OCI-LY1 (cell line): ENCODE data around the gene SLC12A8.

Experiments
- H2AFZ ChIP-seq: fragments of 200-600 bp; sonication (generic), shearing (Covaris generic); 2 replicates; pipeline ENCODE4 v1.6.0; 2014; ENCODE audit warnings: antibody characterized with exemption, mild to moderate bottlenecking, low read length
- H3F3A ChIP-seq: fragments of 200-600 bp; sonication (generic), shearing (Covaris generic); 2 replicates; pipeline ENCODE4 v1.6.0; 2014; ENCODE audit warnings: mild to moderate bottlenecking, antibody characterized with exemption, low read length, moderate library complexity; ENCODE audit not compliant: insufficient read depth
- H3K27ac ChIP-seq: fragments of 200-600 bp; sonication (generic); 2 replicates; pipeline ENCODE4 v1.5.1; 2014; ENCODE audit warnings: low read length, mixed run types, mild to moderate bottlenecking, low read depth; ENCODE audit not compliant: poor library complexity, severe bottlenecking
- H3K27me3 ChIP-seq: fragments of 200-600 bp; sonication (generic); 2 replicates; pipeline ENCODE4 v1.6.0; 2014; ENCODE audit warnings: antibody characterized with exemption, mild to moderate bottlenecking, low read length, moderate library complexity; ENCODE audit not compliant: insufficient read depth
- H3K36me3 ChIP-seq: fragments of 200-600 bp; sonication (generic); 2 replicates; pipeline ENCODE4 v1.6.1; 2014; ENCODE audit warnings: mild to moderate bottlenecking, antibody characterized with exemption, low read length, moderate library complexity, mixed read lengths; ENCODE audit not compliant: insufficient read depth
- H3K4me1 ChIP-seq: fragments of 200-600 bp; sonication (generic); 2 replicates; pipeline ENCODE4 v1.5.1; 2014; ENCODE audit warnings: mild to moderate bottlenecking, low read length, moderate library complexity; ENCODE audit not compliant: insufficient read depth, severe bottlenecking
- H3K4me2 ChIP-seq: fragments of 200-600 bp; sonication (generic), shearing (Covaris generic); 2 replicates; pipeline ENCODE4 v1.6.1; 2014; ENCODE audit warnings: low read length
- H3K4me3 ChIP-seq: fragments of 200-600 bp; sonication (generic); 2 replicates; pipeline ENCODE4 v1.5.1; 2014; ENCODE audit warnings: low read length, low read depth, mild to moderate bottlenecking, mixed read lengths; ENCODE audit not compliant: poor library complexity, severe bottlenecking
- H3K79me2 ChIP-seq: fragments of 200-600 bp; shearing (Covaris generic); 2 replicates; pipeline ENCODE4 v1.6.1; 2016; ENCODE audit warnings: mixed run types, low read length, mixed read lengths; ENCODE audit not compliant: insufficient read depth
- H3K9ac ChIP-seq: fragments of 200-600 bp; sonication (generic), shearing (Covaris generic); 2 replicates; pipeline ENCODE4 v1.6.1; 2014; ENCODE audit warnings: mild to moderate bottlenecking, low read length, mixed read lengths
- H3K9me2 ChIP-seq: fragments of 200-600 bp; sonication (generic), shearing (Covaris generic); 2 replicates; pipeline ENCODE4 v1.6.1; 2014; ENCODE audit warnings: low read depth, mild to moderate bottlenecking, low read length, mixed read lengths
- H3K9me3 ChIP-seq: fragments of 200-600 bp; shearing (Covaris generic); 2 replicates; pipeline ENCODE4 v1.6.1; 2014; ENCODE audit warnings: low read length, mixed read lengths
- H4K20me1 ChIP-seq: fragments of 200-600 bp; sonication (generic), shearing (Covaris generic); 2 replicates; pipeline ENCODE4 v1.6.0; 2016; ENCODE audit warnings: mild to moderate bottlenecking, low read length; ENCODE audit not compliant: insufficient read depth
- EZH2 ChIP-seq: fragments of 200-600 bp; sonication (generic), shearing (Covaris generic); IDR thresholded peaks from 2 replicates; pipeline ENCODE4 v1.8.0; 2017; ENCODE audit warnings: borderline replicate concordance, mixed run types, mild to moderate bottlenecking, antibody characterized with exemption, low read length, moderate library complexity, mixed read lengths
- TF ChIP-seq, protein P1 (sequence below): fragments of 200-600 bp; sonication (generic), shearing (Covaris generic); IDR thresholded peaks from 2 replicates; pipeline ENCODE4 v1.5.1; 2017; ENCODE audit warnings: mild to moderate bottlenecking, antibody characterized with exemption, low read length, moderate library complexity, mixed read lengths

SLC12A8 gene

DNA sequence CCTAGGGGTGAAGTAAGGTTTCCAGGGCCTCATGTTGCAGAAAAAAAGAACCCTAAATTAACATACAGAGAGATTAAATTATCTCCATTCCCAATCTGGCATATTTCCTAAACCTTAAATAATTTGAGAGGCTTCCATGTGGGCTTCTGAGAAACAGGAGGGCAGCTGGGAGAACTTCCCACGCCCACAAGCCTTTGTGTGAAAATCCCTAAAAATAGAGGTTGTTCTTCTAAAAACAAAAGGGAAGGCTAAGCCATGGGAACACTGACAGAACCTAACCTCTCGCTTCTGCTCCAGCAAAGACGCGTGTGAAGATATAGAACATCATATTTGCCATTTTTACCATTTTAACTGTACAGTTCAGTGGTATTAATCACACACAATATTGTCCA is 812 bp upstream of the SLC12A8 start:
- Histone ChIP-seq H3F3A (no peaks in the 10 kb centered on the region), H3K9me2 (no peaks in the 10 kb centered on the region), H3K27ac (no peak overlapping the region), H3K4me3 (no peak overlapping the region), H3K4me2 (no peak overlapping the region), H3K4me1 (peaks cover 4% of the 10 kb centered on the region), H2AFZ (no peak overlapping the region), H4K20me1 (no peaks in the 10 kb centered on the region), H3K9me3 (no peaks in the 10 kb centered on the region), H3K9ac (no peak overlapping the region), H3K27me3 (peaks cover 10% of the 10 kb centered on the region; the same call in 1 of the 2 replicates), H3K36me3 (no peaks in the 10 kb centered on the region), H3K79me2 (no peaks in the 10 kb centered on the region)
- TF ChIP-seq, protein P1, sequence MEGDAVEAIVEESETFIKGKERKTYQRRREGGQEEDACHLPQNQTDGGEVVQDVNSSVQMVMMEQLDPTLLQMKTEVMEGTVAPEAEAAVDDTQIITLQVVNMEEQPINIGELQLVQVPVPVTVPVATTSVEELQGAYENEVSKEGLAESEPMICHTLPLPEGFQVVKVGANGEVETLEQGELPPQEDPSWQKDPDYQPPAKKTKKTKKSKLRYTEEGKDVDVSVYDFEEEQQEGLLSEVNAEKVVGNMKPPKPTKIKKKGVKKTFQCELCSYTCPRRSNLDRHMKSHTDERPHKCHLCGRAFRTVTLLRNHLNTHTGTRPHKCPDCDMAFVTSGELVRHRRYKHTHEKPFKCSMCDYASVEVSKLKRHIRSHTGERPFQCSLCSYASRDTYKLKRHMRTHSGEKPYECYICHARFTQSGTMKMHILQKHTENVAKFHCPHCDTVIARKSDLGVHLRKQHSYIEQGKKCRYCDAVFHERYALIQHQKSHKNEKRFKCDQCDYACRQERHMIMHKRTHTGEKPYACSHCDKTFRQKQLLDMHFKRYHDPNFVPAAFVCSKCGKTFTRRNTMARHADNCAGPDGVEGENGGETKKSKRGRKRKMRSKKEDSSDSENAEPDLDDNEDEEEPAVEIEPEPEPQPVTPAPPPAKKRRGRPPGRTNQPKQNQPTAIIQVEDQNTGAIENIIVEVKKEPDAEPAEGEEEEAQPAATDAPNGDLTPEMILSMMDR: no peak
- no peak for TF ChIP-seq EZH2

DNA sequence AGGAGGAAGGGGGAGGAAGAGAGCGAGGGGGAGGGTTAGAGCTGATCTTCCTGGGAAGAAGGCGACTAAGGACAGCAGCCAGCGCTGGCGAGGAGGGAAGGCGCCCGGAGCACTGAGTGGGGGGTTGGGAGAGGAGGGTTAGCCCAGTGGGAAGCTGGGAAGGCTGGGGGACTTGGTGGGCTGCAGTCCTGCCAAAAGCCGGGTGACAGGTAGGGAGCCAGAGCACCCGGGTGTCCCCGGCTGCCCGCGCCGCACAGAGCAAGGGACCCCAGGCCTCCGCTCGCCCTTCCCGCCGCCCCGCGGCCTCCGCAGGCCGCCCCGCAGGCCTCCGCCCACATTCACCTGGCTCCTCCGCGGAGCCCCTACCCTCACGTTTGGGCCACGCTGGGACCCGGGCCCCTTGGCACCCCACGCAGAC is 448 bp downstream of the SLC12A8 start:
- H3K36me3 ChIP-seq: no peaks in the 10 kb centered on the region
- H3K4me2 ChIP-seq: no peak overlapping the region
- no peaks in the 10 kb centered on the region for H3K9me2 ChIP-seq
- no peak overlapping the region for H3K27ac ChIP-seq
- H4K20me1 ChIP-seq: no peaks in the 10 kb centered on the region
- no peaks in the 10 kb centered on the region for H3K9me3 ChIP-seq
- H3K9ac ChIP-seq: no peak overlapping the region
- peaks cover 4% of the 10 kb centered on the region for H3K4me1 ChIP-seq
- H3K27me3 ChIP-seq: peaks cover 10% of the 10 kb centered on the region; the same call in 1 of the 2 replicates
- H3K4me3 ChIP-seq: no peak overlapping the region
- H3K79me2 ChIP-seq: no peaks in the 10 kb centered on the region
- no peaks in the 10 kb centered on the region for H3F3A ChIP-seq
- H2AFZ ChIP-seq: no peak overlapping the region
- TF ChIP-seq, protein P1: no peak
- no peak for TF ChIP-seq EZH2

DNA sequence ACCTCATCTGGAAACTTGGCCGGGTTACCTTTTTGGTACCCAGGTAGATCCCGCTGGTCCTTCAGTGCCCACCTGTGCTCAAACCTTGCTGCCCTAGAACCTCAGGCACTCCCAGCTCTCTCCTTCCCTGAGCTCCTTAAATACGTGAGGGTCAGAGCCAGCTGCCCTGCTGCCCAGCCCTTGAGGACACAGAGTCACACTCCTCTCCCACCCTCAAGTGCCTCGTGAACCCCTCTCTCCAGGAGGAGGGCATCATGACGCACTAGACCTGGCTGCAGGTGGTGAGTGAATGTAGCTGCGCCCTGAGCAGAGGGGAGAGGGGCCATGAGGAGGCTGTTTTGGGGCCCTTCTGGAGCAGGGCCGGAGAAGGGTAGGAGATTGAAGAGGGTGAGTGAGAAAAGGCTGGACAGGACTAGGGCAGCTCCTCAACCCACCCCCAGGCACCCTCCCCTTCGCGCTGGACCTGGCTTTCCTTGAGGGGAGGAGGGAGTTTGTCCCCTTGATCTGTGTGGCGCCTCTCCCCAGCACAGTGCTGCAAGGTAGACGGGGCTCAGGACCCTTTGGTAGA is 941 bp downstream of the SLC12A8 start:
- Histone ChIP-seq H3K9me2 (no peaks in the 10 kb centered on the region), H3K27ac (no peak overlapping the region), H3K79me2 (no peaks in the 10 kb centered on the region), H3K9ac (no peak overlapping the region), H3K4me3 (no peak overlapping the region), H2AFZ (no peak overlapping the region), H3K4me2 (no peak overlapping the region), H3K36me3 (no peaks in the 10 kb centered on the region), H3K9me3 (no peaks in the 10 kb centered on the region), H3K27me3 (peaks cover 10% of the 10 kb centered on the region; the same call in 1 of the 2 replicates), H3K4me1 (peaks cover 4% of the 10 kb centered on the region), H4K20me1 (no peaks in the 10 kb centered on the region), H3F3A (no peaks in the 10 kb centered on the region)
- TF ChIP-seq EZH2: no peak
